HFFc6 (cell line): ENCODE measurements around the gene TRNP1. TPM values are rescaled to one million over a fixed set of nuclear protein-coding genes. Genes with fewer than 3 reads are reported as not detected.

ENCODE experiments used
- DNase-seq: peaks from one replicate; pipeline ENCODE4 v3.0.0-alpha.2; 2018
- H3K27ac Mint-ChIP-seq: 2 replicates; pipeline ENCODE4 v1.8.0; 2020; ENCODE audit warnings: mild to moderate bottlenecking, mixed read lengths
- H3K27me3 Mint-ChIP-seq: 2 replicates; pipeline ENCODE4 v1.8.0; 2021; ENCODE audit warnings: mild to moderate bottlenecking, moderate library complexity, mixed read lengths; ENCODE audit not compliant: insufficient read depth
- H3K36me3 Mint-ChIP-seq: 2 replicates; pipeline ENCODE4 v1.8.0; 2021; ENCODE audit warnings: low read depth, mixed read lengths
- H3K4me1 Mint-ChIP-seq: 2 replicates; pipeline ENCODE4 v1.8.0; 2020; ENCODE audit warnings: low read depth, mixed read lengths
- H3K4me3 Mint-ChIP-seq: 2 replicates; pipeline ENCODE4 v1.8.0; 2020; ENCODE audit warnings: mild to moderate bottlenecking, moderate library complexity, mixed read lengths
- H3K9me3 Mint-ChIP-seq: 2 replicates; pipeline ENCODE4 v1.8.0; 2020; ENCODE audit warnings: mild to moderate bottlenecking, mixed read lengths
- total RNA-seq, 6 experiments: library from RNA; stranded (reverse); fragmentation: NEBNext Ultra II Directional; extraction: Animal tissue kit (Norgen Biotek cat#: 25700); gene quantifications; 2 replicates in 1 of 6; 3 replicates in 5 of 6; pipeline ENCODE4 v1.2.3, GENCODE V29; 2021
- TF ChIP-seq, protein P1 (sequence below): fragments of 200-600 bp; sonication (generic); IDR thresholded peaks from 2 replicates; pipeline ENCODE4 v1.5.0; 2021; ENCODE audit warnings: antibody characterized with exemption, mild to moderate bottlenecking

Gene TRNP1
- total RNA-seq, 6 experiments from 2014 or later = 203 to 241 (median 217) TPM

- Mint-ChIP-seq H3K4me3 (no peak overlapping the region), H3K9me3 (no peaks in the 10 kb centered on the region), H3K36me3 (peaks cover 18% of the 10 kb centered on the region), H3K27ac (peak overlapping the region; percentile 18; the same call in 1 of the 2 replicates), H3K27me3 (no peaks in the 10 kb centered on the region; the same call in 1 of the 2 replicates), H3K4me1 (no peaks in the 10 kb centered on the region; the same call in 1 of the 2 replicates)
- DNase-seq = no peak
- TF ChIP-seq, protein P1, sequence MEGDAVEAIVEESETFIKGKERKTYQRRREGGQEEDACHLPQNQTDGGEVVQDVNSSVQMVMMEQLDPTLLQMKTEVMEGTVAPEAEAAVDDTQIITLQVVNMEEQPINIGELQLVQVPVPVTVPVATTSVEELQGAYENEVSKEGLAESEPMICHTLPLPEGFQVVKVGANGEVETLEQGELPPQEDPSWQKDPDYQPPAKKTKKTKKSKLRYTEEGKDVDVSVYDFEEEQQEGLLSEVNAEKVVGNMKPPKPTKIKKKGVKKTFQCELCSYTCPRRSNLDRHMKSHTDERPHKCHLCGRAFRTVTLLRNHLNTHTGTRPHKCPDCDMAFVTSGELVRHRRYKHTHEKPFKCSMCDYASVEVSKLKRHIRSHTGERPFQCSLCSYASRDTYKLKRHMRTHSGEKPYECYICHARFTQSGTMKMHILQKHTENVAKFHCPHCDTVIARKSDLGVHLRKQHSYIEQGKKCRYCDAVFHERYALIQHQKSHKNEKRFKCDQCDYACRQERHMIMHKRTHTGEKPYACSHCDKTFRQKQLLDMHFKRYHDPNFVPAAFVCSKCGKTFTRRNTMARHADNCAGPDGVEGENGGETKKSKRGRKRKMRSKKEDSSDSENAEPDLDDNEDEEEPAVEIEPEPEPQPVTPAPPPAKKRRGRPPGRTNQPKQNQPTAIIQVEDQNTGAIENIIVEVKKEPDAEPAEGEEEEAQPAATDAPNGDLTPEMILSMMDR = no peak
Measured at GRCh38 chr1:26949266-26949925, 44.1 kb upstream of the TRNP1 start.

DNA sequence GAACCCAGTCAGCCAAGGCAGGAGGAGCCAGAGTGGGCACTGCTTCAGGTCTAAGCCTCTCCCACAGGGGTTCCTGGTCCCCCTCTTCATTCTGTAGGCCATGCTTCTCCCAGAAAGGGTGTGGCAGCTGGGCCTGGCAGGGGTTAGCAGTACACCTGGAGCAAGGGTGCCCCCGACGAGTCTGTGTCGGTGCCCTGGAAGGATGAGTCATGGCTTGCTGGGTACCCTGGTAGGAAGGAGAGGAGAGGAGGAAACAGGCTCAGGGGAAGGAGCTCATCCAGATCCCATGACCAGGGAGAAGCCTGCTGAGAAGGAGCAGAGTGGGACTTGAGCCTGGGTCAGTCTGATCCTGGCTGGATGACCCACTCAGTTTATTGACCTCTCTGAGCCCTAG is 43.6 kb upstream of the TRNP1 start:
- Mint-ChIP-seq H3K27me3 (no peaks in the 10 kb centered on the region; the same call in 1 of the 2 replicates), H3K4me1 (no peaks in the 10 kb centered on the region; the same call in 1 of the 2 replicates), H3K4me3 (no peak overlapping the region), H3K27ac (no peak overlapping the region), H3K9me3 (no peaks in the 10 kb centered on the region), H3K36me3 (peaks cover 16% of the 10 kb centered on the region)
- TF ChIP-seq, protein P1 = no peak
- no peak for DNase-seq

DNA sequence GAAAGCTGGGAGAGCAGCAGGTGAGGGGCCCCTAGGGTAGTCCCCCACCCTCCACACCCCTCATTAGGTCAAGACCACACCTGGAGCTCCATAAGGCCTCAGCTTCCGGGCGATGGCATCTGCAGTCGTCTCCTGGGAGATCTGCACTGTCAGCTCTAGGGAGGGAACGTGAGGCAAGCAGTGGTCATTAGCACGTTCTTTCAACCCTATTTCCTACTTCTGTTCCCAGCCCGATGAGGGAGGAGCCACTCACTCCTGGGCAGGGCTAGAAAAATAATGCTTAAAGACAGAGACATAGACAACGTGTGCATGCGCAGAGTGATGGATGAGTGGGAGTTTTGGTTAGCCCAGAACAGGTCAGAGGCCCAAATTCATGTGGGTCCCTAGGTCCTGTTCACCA is 42.9 kb upstream of the TRNP1 start:
- Mint-ChIP-seq H3K4me1 (no peaks in the 10 kb centered on the region; the same call in 1 of the 2 replicates), H3K36me3 (peaks cover 12% of the 10 kb centered on the region), H3K27ac (no peak overlapping the region), H3K9me3 (peaks cover 2% of the 10 kb centered on the region; the same call in 1 of the 2 replicates), H3K4me3 (no peak overlapping the region), H3K27me3 (no peaks in the 10 kb centered on the region; the same call in 1 of the 2 replicates)
- TF ChIP-seq, protein P1 = no peak
- no peak for DNase-seq

DNA sequence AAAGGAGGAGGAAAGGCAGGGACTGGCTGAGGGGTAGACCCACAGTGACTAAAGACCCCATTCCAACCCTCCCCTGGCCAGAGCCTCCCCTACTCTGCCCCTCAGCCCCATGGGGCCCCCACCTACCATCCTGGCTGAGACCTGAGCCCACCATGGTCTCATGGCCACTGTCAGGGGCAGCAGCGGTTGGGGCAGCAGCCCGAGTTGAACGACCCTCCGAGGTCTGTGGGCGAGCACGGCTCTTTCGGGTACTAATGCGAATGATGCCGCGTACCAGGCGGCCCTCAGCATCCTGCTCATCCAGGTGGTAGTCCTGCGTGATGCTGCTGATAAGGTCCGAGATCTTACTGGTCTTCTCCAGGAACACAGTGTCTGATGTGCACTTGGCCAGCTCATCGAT is 42.3 kb upstream of the TRNP1 start:
- no peak for DNase-seq
- H3K27me3 Mint-ChIP-seq = peaks cover 3% of the 10 kb centered on the region
- H3K9me3 Mint-ChIP-seq = peaks cover 9% of the 10 kb centered on the region
- no peaks in the 10 kb centered on the region; the same call in 1 of the 2 replicates for H3K4me1 Mint-ChIP-seq
- no peak overlapping the region for H3K4me3 Mint-ChIP-seq
- TF ChIP-seq, protein P1 = no peak
- peaks cover 15% of the 10 kb centered on the region; the same call in 1 of the 2 replicates for H3K36me3 Mint-ChIP-seq
- H3K27ac Mint-ChIP-seq = no peak overlapping the region

- DNase-seq = no peak
- peaks cover 16% of the 10 kb centered on the region; the same call in 1 of the 2 replicates for H3K36me3 Mint-ChIP-seq
Measured at GRCh38 chr1:26951821-26952497, 41.5 kb upstream of the TRNP1 start.

More at GRCh38 chr1:26951821-26952497, 41.5 kb upstream of the TRNP1 start:
- Mint-ChIP-seq H3K27me3 (peaks cover 8% of the 10 kb centered on the region), H3K4me3 (no peak overlapping the region), H3K4me1 (no peaks in the 10 kb centered on the region; the same call in 1 of the 2 replicates), H3K9me3 (peaks cover 13% of the 10 kb centered on the region), H3K27ac (no peak overlapping the region)
- TF ChIP-seq, protein P1 = no peak
